Epidermal melanocyte (primary cell): ENCODE measurements around the gene AKAP17A.

Experiments used
- DNase-seq: peaks from one replicate; pipeline ENCODE4 v3.0.0; 2011; ENCODE audit warnings: low spot score; ENCODE audit not compliant: insufficient read length

The AKAP17A gene

DNA sequence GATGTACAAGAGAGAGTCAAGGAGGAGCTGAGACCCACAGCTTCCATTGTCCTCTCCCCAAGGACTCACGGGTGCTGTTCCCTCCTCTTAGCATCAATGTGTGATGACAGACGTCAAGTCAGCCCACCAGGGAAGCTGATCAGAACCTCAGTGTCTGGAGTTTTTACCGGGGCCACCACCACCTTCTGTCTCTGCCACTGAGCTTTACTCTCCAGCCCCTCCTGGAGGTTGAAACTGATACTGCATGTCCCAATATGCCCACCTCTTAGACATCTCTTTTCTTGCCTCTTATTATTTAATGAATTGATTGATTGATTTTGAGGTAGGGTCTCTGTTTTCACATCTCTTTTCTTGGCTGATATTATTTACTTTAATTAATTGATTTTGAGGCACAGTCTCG lies 10.3 kb upstream of the AKAP17A start:
- DNase-seq: no peak

DNA sequence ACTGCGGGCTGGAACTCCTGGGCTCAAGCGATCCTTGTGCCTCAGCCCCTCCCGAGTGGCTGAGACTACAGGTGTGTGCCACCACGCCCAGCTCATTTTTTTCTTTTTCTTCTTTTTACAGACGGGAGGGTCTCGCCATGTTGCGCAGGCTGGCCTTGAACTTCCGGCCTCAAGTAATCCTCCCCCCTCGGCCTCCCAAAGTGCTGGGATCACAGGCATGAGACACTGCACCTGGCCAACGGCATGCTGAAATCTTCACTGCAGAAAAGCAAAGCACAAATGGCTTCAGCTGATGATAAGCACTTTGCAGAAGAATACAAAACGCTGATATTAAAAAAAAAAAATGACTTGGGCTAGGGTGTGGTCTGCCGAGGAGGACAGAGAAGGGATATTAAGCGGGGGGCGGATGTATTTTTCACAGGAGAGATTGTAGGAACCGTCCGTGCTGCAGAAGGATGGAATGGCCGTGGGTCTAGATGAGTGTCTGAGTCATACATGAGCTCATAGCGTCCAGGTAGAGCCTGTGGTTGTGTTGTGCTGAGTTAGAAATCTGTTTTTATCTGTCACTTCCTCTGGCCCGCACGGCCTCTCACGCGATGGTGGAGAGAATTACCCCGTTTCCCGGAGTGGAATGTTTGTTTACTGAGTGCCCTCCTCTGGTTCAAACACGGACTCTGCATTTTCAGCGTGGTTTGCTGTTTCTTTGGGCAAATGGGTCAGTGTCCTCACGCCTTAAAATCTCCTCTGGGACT lies 8.5 kb upstream of the AKAP17A start:
- DNase-seq: no peak

DNA sequence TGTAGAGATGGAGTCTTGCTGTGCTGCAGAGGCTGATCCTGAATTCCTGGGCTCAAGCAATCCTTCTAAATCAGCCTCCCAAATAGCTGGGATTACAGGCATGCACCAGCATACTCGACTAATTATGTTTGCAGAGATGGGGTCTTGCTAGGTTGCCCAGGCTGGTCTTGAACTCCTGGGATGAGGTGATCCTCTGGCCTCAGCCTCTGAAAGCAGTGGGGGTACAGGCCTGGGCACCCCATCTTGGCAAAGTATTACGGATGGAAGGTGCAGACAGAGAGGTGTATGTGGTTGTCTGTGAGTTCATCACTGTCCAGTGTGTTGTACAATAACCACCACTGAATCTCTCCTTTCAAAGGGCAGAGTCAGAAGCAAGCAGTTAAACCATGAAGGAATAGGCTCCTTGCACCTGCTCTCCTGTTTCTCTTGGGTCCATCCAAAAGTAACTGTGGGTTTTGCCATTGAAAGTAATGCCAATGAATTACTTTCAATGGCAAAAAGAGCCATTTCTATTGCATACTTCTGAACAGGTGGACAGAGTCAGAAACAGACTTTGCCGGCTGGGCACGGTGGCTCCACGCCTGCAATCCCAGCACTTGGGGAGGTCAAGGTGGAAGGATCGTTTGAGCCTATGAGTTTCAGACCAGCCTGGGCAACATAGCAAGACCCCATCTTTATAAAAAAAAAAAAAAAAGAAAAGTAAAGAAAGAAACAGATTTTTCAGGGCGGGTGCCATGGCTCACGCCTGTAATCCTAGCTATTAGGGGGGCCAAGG lies 7.0 kb upstream of the AKAP17A start:
- DNase-seq: no peak

DNA sequence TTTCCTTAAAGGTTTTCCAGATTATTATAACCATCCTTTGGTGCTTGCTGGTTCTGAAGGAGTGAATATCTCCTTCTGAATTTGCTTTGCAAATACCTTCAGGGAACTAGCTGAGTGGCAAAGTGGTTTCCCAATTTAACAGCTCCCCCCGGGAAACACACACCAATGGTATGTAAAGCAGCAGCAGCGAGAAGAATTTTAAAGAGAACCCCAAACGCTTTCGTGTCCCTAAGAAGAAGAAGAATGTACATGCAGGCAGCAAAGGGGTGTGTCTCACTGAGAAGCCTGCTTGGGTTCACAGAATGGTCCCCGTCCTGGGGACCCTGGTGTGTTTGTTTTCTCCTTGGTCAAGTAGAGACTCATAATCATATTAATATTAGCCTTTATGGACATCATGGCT lies 4.2 kb upstream of the AKAP17A start:
- DNase-seq: no peak

DNA sequence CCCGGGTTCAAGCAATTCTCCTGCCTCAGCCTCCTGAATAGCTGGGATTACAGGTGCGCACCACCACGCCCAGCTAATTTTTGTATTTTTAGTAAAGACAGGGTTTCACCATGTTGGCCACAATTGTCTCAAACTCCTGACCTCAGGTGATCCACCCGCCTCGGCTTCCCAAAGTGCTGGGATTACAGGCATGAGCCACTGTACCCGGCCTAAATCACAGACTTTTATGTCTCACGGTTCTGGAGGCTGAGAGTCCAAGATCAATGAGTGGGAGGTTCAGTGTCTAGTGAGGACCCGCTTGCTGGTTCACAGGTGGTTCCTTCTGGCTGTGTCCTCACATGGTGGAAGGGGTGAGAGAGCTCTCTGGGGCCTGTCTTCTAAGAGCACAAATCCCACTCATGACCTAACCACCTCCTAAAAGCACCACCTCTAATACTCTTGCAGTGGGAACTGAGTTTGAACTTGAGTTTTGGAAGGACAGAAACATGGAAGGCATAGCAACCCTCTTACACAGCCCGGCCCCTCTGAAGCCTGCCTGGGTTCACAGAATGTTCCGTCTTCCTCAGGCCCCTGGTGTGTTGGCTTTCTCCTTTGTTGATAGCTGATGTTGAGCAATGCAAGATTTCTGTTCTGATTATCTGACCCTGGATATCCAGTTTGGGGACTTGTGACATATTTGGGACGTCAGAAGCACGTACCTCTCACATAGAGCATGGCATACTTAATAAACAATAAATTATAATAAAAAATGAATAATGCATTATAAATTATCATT lies 1.9 kb upstream of the AKAP17A start:
- no peak for DNase-seq

DNA sequence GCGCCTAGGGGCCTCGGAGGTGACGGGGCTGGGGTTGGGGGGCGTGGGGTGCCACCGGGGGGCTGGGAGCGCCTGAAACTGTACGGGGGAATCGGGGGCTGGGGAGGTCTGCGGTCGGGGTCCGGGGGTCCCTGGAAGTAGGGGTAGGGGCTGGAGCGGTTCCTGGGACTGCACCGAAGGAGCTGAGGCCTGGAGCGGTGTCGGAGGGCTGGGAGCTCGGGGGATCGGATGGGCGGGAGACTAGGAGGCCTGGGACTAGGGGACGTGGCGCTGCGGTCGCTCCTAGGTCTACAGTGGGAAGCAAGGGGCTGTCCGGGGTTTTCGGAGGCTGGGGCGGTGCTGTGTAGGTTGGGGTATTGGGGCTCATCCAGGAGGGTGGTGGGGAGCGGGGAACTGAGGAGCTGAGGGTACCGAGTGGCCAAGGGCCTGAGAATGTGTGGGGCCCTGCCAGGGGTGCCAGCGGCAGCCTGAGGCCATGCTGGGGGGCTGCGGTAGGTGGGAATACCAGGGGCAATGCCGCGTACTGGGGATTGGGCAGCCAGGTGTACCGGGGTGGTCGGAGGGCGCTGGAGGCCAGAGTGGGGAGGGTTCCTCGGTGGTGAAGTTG lies 562 bp downstream of the AKAP17A start:
- no peak for DNase-seq

DNA sequence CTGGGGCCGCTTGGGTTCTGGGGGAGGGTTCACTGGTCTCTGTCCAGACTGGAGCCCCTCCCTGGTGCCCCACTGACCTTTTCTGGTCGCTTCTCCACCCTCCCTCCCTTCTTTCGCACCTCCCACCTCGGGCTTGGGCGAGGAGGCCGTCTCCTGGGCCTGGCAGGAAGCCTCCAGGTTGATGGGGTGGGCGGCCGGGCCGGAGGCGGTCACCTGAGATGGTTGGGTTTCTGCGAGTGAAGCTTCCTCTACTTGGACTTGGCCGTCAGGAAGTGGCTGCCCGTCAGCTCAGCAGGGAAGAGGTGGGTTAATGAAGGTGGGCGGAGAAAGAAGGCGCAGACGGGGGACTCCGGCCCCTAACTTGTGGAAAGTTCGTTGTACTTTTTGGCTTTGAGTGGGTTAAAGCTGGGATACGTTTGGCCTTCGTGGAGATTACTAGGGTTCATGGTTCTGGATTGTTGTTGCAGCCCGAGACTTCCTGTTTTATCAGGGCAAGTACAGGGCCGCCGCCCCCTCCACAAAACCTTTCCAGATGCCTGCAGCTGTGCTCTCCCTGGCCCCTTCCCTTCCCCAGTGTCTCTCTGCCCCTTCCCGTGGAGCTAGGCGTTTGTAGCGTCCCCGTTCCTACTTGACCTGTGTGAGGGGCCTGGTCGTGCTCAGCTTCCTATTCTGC lies 1.2 kb downstream of the AKAP17A start:
- DNase-seq: peak; percentile 60

DNA sequence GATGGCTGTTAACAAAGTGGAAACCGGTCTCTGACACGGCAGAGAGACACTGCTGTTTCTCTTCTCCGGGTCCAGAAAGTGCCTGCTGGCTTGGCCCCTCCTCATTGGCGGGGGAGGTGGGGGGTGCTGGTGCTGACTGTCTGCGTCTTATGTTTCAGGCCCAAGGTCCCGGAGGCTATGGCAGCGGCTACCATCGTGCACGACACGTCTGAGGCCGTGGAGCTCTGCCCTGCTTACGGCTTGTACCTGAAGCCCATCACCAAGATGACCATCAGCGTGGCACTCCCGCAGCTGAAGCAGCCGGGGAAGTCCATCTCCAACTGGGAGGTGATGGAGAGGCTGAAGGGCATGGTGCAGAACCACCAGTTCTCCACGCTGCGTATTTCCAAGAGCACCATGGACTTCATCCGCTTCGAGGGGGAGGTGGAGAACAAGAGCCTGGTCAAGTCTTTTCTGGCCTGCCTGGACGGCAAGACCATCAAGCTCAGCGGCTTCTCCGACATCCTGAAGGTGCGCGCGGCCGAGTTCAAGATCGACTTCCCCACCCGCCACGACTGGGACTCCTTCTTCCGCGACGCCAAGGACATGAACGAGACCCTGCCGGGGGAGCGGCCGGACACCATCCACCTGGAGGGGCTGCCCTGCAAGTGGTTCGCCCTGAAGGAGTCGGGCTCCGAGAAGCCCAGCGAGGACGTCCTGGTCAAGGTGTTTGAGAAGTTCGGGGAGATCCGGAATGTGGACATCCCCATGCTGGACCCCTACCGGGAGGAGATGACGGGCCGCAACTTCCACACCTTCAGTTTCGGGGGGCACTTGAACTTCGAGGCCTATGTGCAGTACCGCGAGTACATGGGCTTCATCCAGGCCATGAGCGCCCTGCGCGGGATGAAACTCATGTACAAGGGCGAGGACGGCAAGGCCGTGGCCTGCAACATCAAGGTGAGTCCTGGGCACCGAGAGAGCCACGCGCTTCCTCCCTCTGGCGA lies 2.2 kb downstream of the AKAP17A start:
- no peak for DNase-seq

DNA sequence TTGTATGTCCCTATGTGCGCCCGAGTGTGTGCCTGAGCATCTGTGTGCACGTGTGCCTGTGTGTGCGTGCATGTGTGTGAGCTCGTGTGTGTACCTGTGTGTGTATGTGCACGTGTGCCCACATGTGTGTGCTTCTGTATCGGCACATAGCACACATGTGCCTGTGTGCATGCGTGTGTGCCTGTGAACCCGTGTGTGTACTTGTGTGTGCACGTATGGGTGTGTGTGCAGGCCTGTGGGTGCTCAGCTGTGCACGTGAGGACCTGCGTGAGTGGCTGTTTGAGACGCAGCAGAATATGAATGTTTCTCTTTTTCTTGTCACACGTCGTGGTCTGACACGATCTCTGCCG lies 4.3 kb downstream of the AKAP17A start:
- no peak for DNase-seq

DNA sequence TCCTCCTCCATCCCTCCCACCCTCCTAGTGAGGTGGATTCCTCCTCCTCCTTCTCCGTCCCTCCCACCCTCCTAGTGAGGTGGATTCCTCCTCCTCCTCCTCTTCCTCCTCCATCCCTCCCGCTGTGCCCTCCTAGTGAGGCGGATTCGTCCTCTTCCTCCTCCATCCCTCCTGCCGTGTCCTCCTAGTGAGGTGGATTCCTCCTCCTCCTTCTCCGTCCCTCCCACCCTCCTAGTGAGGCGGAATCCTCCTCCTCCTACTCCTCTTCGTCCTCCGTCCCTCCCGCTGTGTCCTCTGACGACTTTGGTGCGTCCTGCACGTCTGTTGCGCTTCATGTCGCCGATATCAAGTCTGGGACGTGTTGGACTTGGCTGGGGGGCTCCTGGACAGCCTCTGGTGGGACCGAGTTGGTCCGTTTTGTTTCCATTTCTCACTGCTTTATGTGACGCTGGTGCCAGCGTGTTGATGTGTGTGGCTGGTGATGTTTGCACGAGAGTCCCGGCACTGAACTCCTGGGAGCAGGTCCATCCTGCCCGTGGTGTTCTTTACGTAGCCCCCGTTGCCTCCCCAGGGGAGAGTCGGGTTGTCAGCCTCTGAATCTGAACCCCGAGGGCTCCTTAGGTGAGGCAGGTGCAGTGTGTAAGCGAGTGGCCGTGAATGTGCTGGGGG lies 5.4 kb downstream of the AKAP17A start:
- DNase-seq: no peak

DNA sequence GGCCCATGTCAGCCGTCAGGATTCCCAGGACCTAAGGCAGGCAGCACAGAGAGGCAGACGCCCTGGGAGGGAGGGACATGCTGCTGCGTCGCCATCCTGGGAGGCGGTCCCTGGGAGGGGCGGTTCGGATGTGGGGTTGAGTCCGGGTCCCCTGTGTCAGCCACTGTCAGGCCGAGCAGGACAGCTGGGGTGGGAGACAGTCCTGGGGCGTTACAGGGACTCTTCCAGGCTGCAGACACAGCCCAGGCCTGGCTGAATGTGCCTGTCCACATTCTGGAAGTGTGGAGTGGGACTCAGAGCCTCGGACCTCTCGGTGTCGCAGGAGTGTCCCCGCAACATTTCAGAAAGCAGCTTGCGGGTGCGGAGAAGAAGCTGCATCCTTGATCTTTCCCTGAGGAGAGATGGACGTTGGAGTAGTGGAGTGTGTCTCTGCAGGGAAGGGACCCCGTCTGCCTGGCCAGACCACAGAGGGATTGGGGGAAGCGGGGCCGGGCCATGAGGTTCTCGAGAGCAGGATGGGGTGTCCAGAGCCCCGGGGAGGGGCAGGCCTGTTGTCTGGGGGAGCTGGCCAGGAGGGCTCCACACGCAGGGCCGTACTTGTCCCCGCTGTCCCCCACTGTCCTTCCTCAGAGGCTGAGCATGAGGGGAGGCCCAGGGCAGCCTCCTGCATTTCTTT lies 6.1 kb downstream of the AKAP17A start:
- no peak for DNase-seq

DNA sequence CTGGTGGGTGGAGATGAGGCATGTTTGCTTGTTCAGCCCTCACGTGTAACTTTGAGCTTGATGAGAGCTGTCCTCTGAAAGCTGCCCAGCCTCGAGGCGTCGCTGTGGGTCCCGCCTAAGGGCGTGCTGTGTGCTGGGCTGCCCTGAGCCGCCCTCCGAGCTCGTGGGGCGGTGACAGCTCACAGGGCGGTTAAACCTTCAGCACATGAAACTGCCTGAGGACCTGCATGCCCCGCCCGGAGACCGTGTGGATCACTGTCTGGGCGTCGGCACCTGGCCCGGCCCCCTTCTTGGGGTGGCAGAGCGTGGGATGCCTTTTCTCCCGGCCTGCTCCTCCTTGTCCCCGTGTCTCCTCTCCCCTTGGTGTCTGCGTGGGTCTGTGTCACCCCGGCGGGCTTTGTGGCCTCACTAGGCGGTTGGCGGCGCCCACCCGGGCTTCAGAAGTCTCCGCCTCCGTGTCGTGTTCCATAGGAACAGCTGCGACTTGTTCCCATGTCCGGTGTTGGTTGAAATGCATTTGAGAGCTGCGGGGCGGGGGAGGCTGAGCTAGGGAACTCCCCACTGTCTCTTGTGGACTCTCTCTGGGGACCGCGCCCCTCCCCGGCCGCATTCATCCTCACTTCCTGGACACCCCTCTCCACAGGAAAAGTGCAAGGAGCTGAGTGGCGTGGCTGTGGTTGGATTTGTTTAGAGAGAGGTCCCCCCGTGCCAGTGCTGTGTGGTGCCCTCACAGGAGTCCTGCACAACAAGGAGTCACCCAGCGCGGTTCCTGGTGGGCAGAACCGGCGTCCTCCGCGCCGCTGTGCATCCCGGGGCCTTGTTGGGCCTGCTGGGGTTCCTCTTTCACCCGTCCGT lies 6.8 kb downstream of the AKAP17A start:
- peak; percentile 14 for DNase-seq

DNA sequence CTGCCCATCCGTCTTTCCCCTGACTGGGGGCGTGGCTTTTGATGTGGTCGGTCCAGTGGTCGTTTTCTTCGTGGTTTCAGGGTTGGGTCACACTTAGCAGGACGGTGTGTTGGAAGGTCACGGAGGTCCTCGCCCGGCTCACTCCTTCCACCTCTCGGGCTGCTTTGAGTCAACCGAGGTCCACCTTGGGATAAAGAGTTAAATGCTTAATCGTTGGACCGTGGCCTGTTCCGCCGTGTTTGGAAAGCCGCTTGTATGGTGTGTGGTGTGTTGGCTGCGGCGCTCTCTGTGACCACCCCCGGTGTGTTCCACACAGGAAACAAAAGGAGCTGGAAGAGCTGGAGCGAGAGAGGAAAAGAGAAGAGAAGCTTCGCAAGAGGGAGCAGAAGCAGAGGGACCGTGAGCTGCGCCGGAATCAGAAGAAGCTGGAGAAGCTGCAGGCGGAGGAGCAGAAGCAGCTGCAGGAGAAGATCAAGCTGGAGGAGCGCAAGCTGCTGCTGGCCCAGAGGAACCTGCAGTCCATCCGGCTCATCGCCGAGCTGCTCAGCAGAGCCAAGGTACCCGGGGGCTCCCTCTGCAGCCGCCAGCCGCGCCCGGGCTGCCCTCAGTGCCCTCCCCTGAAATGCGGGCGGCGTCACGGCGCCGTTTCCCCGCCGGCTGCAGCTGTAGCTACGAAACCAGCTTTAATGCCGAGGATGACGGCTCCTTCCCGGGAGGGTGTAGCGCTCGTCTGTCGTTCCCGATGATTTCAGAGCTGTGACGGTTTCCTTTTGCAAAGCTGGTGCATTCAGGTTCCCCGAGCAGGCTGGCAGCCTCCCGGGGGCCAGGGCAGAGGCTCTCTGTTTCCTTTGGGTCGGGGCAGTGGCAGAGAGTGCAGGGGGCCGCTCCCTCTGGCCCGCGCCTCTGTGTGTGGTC lies 7.7 kb downstream of the AKAP17A start:
- DNase-seq: peak; percentile 12

DNA sequence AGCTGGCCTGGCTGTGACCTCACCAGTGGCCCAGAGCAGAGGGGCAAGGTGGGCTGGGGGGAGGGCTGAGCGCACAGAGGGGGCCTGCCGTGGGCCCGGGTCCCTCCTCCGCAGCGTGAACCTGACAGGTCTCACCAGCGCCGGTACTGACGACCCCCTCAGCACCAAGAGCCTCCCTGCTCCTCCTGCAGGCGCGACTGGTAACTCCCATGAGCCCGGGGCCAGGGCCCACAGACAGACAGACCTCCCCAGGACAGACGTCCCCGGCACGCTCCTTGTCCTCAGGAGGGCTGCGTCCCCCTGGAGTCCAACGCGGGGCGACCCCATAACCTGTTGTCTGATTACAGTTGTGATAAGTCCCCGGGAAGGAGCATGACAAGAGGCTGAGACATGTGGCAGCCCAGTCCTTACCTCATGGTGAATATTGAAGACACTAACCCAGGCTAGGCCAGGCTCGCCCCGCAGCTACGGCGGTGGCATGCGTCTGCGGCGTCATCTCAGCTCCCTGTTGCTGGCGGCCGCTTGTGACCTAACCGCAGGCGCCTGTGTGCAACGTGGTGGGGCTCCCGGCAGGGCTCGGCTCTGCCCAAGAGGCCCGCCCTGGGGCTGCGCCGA lies 8.5 kb downstream of the AKAP17A start:
- DNase-seq: no peak

DNA sequence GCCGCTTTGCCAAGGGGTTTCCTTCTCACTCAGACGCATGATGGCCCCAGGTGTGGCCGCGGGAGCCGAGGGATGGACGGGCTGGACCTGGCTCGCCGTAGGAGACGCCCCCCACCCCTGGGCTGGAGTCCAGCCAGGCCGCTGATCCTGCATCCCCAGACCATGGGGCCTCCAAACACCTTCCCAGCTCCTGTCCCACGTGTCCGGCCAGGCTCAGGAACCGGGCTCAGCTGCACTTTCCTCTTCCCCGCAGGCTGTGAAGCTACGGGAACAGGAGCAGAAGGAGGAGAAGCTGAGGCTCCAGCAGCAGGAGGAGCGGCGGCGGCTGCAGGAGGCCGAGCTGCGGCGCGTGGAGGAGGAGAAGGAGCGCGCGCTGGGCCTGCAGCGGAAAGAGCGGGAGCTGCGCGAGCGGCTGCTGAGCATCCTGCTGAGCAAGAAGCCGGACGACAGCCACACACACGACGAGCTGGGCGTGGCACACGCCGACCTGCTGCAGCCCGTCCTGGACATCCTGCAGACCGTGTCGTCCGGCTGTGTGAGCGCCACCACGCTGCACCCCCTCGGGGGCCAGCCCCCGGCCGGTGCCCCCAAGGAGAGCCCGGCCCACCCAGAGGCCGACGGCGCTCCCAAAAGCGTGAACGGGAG lies 9.1 kb downstream of the AKAP17A start:
- no peak for DNase-seq
